Osteocyte (in vitro differentiated cells): ENCODE data around the gene KIRREL3. TPM values are rescaled to one million over a fixed set of nuclear protein-coding genes. Genes with fewer than 3 reads are reported as not detected.

Source experiments
- DNase-seq: peaks from one replicate; pipeline ENCODE4 v3.0.0; 2021; ENCODE audit warnings: mixed read lengths; ENCODE audit not compliant: unreplicated experiment; ENCODE audit errors: extremely low spot score
- H3K27ac Mint-ChIP-seq: one replicate; pipeline ENCODE4 v1.8.0; 2021; ENCODE audit warnings: mild to moderate bottlenecking, mixed read lengths; ENCODE audit not compliant: unreplicated experiment
- H3K27me3 Mint-ChIP-seq: one replicate; pipeline ENCODE4 v1.8.0; 2021; ENCODE audit warnings: mixed read lengths; ENCODE audit not compliant: unreplicated experiment
- H3K36me3 Mint-ChIP-seq: one replicate; pipeline ENCODE4 v1.8.0; 2021; ENCODE audit warnings: mixed read lengths; ENCODE audit not compliant: unreplicated experiment
- H3K4me1 Mint-ChIP-seq: one replicate; pipeline ENCODE4 v1.8.0; 2021; ENCODE audit warnings: mixed read lengths; ENCODE audit not compliant: unreplicated experiment
- H3K4me3 Mint-ChIP-seq: one replicate; pipeline ENCODE4 v1.8.0; 2021; ENCODE audit warnings: mild to moderate bottlenecking, moderate library complexity, mixed read lengths; ENCODE audit not compliant: unreplicated experiment
- H3K9me3 Mint-ChIP-seq: one replicate; pipeline ENCODE4 v1.8.0; 2021; ENCODE audit warnings: mixed read lengths; ENCODE audit not compliant: unreplicated experiment
- CTCF ChIP-seq: fragments of 200-600 bp; sonication (generic); IDR thresholded peaks from 2 replicates; pipeline ENCODE4 v1.5.0; 2021; ENCODE audit warnings: antibody characterized with exemption, mild to moderate bottlenecking, moderate library complexity
- total RNA-seq: library from RNA; stranded (reverse); gene quantifications from 2 replicates; pipeline ENCODE4 v1.2.1, GENCODE V29; 2021

The KIRREL3 gene
- total RNA-seq, 1 donor from 2014 or later: 1.2 TPM

GRCh38 chr11:127039591-127039990 is 39.0 kb upstream of the KIRREL3 start:
- Mint-ChIP-seq H3K27ac (no peak overlapping the region), H3K4me3 (no peak overlapping the region), H3K4me1 (no peaks in the 10 kb centered on the region), H3K36me3 (no peaks in the 10 kb centered on the region), H3K9me3 (no peaks in the 10 kb centered on the region), H3K27me3 (peaks cover 18% of the 10 kb centered on the region)
- TF ChIP-seq CTCF: no peak
- DNase-seq: no peak

- H3K4me3 Mint-ChIP-seq: no peak overlapping the region
- no peak for DNase-seq
- H3K4me1 Mint-ChIP-seq: no peaks in the 10 kb centered on the region
Measured at GRCh38 chr11:127037596-127037995, 37.0 kb upstream of the KIRREL3 start.

GRCh38 chr11:127037001-127037400 is 36.4 kb upstream of the KIRREL3 start:
- peaks cover 22% of the 10 kb centered on the region for H3K27me3 Mint-ChIP-seq
- no peaks in the 10 kb centered on the region for H3K36me3 Mint-ChIP-seq
- no peak for TF ChIP-seq CTCF
- DNase-seq: no peak
- H3K4me1 Mint-ChIP-seq: no peaks in the 10 kb centered on the region
- no peak overlapping the region for H3K27ac Mint-ChIP-seq
- no peaks in the 10 kb centered on the region for H3K9me3 Mint-ChIP-seq
- H3K4me3 Mint-ChIP-seq: no peak overlapping the region

More at GRCh38 chr11:127037596-127037995, 37.0 kb upstream of the KIRREL3 start:
- H3K27ac Mint-ChIP-seq: no peak overlapping the region
- no peaks in the 10 kb centered on the region for H3K9me3 Mint-ChIP-seq
- no peak for TF ChIP-seq CTCF
- H3K27me3 Mint-ChIP-seq: peaks cover 21% of the 10 kb centered on the region
- no peaks in the 10 kb centered on the region for H3K36me3 Mint-ChIP-seq

GRCh38 chr11:127035824-127036223 is 35.3 kb upstream of the KIRREL3 start:
- TF ChIP-seq CTCF: no peak
- H3K27me3 Mint-ChIP-seq: peaks cover 30% of the 10 kb centered on the region
- no peak for DNase-seq
- no peaks in the 10 kb centered on the region for H3K36me3 Mint-ChIP-seq
- no peaks in the 10 kb centered on the region for H3K4me1 Mint-ChIP-seq
- H3K9me3 Mint-ChIP-seq: no peaks in the 10 kb centered on the region
- no peak overlapping the region for H3K27ac Mint-ChIP-seq
- H3K4me3 Mint-ChIP-seq: no peak overlapping the region

- H3K4me3 Mint-ChIP-seq: no peak overlapping the region
- no peak overlapping the region for H3K27ac Mint-ChIP-seq
- H3K27me3 Mint-ChIP-seq: peaks cover 37% of the 10 kb centered on the region
- H3K9me3 Mint-ChIP-seq: no peaks in the 10 kb centered on the region
- no peak for DNase-seq
- H3K4me1 Mint-ChIP-seq: no peaks in the 10 kb centered on the region
- H3K36me3 Mint-ChIP-seq: no peaks in the 10 kb centered on the region
- no peak for TF ChIP-seq CTCF
Measured at GRCh38 chr11:127034973-127035372, 34.4 kb upstream of the KIRREL3 start.
